MG63 (cell line): Measurements from ENCODE around the gene PPDPF. TPM values are rescaled to one million over a fixed set of nuclear protein-coding genes. Genes with fewer than 3 reads are reported as not detected.
"Not testable (repeated sequence)": the region's sequence is repeated elsewhere in the genome, so short reads cannot be mapped to it uniquely, and the experiment has no call there.

Experiments
- DNase-seq: peaks from one replicate; pipeline ENCODE4 v3.0.0-alpha.2; 2020
- H3K27me3 ChIP-seq: fragments of 250-450 bp; sonication (Bioruptor Pico); 2 replicates; pipeline ENCODE4 v1.5.1; 2020; ENCODE audit warnings: mild to moderate bottlenecking, moderate library complexity
- H3K36me3 ChIP-seq: fragments of 250-450 bp; sonication (Bioruptor Pico); 2 replicates; pipeline ENCODE4 v1.5.1; 2020; ENCODE audit warnings: mild to moderate bottlenecking, moderate library complexity
- H3K4me3 ChIP-seq: fragments of 250-450 bp; sonication (Bioruptor Pico); 2 replicates; pipeline ENCODE4 v1.5.1; 2020; ENCODE audit warnings: mild to moderate bottlenecking, moderate library complexity
- H3K9me3 ChIP-seq: fragments of 250-450 bp; sonication (Bioruptor Pico); 2 replicates; pipeline ENCODE4 v1.5.1; 2020; ENCODE audit warnings: mild to moderate bottlenecking, moderate library complexity
- total RNA-seq: library from RNA; depleted of rRNA; stranded (reverse); fragments of >200 nt; shearing (Covaris generic); gene quantifications from 2 replicates; pipeline ENCODE4 v1.2.3, GENCODE V29; 2014; ENCODE audit warnings: low replicate concordance

PPDPF gene
- total RNA-seq, 1 experiment from 2014 or later, result 21.4 TPM

DNA sequence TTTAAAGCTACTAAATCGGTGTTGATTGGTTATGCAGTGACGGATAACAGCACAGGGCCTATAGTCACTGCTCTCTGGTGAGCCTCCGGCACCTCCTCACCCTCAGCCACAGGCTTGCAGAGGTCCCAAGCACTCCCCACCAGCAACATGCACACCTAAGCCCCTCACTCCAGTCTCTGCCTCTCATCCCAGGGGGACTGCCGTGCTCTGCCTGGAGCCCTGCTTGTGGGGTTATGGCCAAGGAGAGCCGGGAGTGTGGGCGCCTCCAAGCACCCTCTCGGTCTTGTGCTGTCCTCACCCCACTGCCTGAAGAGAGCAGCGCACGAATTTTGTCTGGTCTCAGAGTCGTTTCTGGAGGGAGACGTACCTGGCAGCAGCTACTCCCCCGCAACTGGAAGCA, 14.8 kb upstream of the PPDPF start:
- DNase-seq, result no peak

DNA sequence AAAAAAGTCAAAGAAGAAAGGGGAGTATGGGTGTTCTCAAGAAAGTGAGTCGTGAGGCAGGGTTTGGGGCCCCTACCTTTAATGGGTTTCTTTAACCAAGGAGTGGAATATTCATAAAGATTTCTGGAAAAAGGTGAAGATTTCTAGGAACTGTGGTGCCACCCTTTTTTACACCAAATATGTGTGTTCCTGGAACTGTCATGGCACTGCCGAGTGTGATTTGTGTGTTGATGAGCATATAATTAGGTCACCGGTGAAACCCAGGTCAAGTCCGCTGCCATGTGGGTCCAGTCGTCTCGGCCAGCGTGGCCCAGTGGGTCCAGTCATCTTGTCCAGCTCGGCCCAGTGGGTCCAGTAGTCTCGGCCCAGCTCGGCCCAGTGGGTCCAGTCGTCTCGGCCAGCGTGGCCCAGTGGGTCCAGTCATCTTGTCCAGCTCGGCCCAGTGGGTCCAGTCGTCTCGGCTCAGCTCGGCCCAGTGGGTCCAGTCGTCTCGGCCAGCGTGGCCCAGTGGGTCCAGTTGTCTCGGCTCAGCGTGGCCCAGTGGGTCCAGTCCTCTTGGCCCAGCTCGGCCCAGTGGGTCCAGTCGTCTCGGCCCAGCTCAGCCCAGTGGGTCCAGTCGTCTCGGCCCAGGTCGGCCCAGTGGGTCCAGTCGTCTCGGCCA, 13.4 kb upstream of the PPDPF start:
- Histone ChIP-seq H3K9me3 (peaks cover 4% of the 10 kb centered on the region), H3K4me3 (no peak overlapping the region), H3K27me3 (peaks cover 14% of the 10 kb centered on the region), H3K36me3 (no peaks in the 10 kb centered on the region)
- no peak for DNase-seq

More for the DNA sequence above, 14.8 kb upstream of the PPDPF start:
- peaks cover 4% of the 10 kb centered on the region for H3K27me3 ChIP-seq
- H3K4me3 ChIP-seq, result no peak overlapping the region
- peaks cover 4% of the 10 kb centered on the region for H3K9me3 ChIP-seq
- H3K36me3 ChIP-seq, result no peaks in the 10 kb centered on the region

DNA sequence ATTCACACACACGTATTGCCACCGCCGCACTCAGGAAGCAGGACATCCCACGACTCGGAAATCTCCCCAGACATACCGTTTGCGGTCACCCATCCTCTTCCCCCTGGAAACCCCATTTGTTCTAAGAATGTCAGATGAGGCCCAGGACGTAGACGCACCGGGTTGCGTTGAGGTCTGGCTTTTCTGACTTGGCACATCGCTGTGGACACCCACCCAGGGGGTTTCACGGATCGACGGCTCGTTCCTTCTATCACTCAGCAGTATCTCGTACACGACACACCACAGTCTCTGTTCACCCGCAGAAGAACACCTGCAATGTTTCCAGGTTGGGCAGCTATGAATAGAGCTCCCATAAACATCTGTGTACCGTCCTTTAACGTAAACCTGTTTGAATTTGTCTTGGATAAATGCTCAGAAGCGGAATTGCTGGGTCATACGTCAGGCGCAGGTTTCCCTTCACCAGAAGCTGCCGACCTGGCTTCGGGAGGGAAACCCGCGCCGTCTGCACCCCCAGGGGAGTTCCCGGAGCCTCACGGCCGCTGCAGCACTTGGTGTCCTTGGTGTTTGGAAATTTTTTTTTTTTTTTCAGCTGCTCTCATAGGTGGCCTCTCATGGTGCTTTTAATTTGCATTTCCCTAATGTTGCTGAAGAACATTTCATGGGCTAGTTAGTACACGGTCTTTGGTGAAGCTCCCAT, 12.3 kb upstream of the PPDPF start:
- no peaks in the 10 kb centered on the region for H3K36me3 ChIP-seq
- DNase-seq, result no peak
- no peak overlapping the region for H3K4me3 ChIP-seq
- peaks cover 21% of the 10 kb centered on the region for H3K27me3 ChIP-seq
- H3K9me3 ChIP-seq, result peaks cover 4% of the 10 kb centered on the region

DNA sequence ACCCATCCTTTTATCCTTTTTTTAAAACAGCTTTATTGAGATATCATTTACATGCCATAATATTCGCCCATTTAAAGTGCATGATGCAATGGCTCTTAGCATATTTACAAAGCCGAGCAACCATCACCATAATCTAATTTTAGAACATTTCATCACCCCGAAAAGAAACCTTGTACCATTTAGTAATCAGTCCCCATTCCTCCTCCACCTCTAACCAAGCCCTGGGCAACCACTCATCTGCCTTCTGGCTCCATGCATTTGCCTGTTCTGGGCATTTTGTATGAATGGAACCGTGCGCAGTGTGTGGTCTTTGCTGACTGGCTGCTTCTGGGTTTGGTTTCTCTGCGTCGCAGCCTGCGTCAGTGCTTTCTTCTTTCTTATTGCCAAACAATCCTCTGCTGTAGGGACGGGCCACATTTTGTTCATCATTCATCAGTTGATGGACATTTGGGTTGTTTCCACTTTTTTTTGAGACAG, 11.4 kb upstream of the PPDPF start:
- no peak overlapping the region for H3K4me3 ChIP-seq
- H3K27me3 ChIP-seq, result peaks cover 21% of the 10 kb centered on the region
- DNase-seq, result no peak
- peaks cover 4% of the 10 kb centered on the region for H3K9me3 ChIP-seq
- H3K36me3 ChIP-seq, result no peaks in the 10 kb centered on the region

DNA sequence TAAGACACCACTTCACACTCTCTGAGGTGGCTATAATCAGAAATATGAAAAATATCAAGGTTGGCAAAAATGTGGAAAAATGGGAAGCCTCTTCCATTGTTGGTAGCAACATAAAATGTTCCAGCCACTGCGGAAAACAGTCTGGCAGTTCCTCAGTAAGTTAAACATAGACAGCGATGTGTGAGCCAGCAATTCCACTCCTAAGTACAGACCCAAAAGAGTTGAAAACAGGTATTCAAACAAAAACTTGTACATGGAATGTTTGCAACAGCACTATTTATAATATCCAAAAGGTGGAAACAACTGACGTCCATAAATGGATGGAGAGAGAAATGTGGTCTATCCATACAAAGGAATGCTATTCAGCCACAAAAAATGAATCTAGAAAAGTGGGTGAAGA, 7.4 kb upstream of the PPDPF start:
- Histone ChIP-seq H3K36me3 (no peaks in the 10 kb centered on the region), H3K27me3 (peaks cover 24% of the 10 kb centered on the region), H3K9me3 (no peaks in the 10 kb centered on the region), H3K4me3 (no peak overlapping the region)
- no peak for DNase-seq

DNA sequence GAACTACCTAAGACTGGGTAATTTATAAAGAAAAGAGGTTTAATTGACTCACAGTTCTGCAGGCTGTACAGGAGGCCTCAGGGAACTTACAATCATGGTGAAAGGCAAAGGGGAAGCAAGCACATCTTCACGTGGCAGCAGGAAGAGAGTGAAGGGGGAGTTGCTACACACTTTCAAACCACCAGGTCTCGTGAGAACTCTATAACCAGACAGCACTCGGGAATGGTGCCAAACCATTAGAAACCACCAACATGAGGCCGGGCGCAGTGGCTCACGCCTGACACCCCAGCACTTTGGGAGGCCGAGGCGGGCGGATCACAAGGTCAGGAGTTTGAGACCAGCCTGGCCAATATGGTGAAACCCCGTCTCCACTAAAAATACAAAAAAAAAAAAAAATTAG, 6.0 kb upstream of the PPDPF start:
- DNase-seq, H3K36me3 ChIP-seq, H3K9me3 ChIP-seq, H3K4me3 ChIP-seq: not testable (repeated sequence)
- peaks cover 21% of the 10 kb centered on the region for H3K27me3 ChIP-seq

DNA sequence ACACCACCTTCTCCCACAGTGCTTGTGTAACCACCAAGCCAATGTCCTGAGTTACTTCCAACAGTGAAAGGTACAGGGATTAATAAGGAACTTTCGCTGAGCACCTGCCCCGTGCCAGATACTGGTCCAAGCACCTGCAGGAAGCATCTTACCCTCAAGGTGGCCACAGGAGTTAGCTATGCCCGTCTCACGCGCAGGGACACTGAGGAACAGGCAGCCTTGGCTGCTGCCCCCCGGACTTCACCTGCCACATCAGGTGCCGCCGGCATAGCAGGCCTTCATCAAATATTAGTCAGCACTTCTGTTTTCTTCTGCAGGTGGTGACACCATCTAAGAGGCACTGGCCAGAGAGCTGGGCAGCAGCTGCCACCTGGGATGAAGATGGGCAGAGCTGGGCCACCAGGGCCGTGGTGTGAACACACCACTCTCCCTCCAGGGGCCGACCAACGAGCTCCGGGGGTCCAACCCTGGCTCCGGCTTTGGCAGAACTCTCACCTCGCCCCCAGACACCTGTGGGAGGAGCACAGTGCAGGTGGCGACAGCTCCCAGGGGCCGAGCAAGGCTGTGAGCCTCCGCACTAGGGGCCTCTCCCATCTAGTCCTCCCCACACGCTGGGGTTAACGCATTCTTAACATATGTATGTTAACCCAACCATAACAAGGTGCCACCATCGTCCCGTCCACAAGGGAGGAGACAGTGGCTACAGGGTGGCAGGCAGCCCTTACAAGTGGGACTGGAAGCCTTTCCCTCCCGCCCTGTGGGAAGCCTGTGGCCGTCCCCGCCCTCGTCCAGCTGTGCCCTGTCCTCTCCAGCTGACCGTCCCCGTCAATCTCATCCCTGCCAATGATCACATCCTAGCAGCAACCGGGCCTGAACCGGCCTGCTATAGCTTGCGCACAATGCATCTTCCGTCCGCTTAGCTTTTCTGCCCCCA, 2.9 kb upstream of the PPDPF start:
- peaks cover 14% of the 10 kb centered on the region for H3K36me3 ChIP-seq
- H3K27me3 ChIP-seq, result peaks cover 8% of the 10 kb centered on the region
- DNase-seq, result no peak
- H3K4me3 ChIP-seq, result no peak overlapping the region
- no peaks in the 10 kb centered on the region for H3K9me3 ChIP-seq

DNA sequence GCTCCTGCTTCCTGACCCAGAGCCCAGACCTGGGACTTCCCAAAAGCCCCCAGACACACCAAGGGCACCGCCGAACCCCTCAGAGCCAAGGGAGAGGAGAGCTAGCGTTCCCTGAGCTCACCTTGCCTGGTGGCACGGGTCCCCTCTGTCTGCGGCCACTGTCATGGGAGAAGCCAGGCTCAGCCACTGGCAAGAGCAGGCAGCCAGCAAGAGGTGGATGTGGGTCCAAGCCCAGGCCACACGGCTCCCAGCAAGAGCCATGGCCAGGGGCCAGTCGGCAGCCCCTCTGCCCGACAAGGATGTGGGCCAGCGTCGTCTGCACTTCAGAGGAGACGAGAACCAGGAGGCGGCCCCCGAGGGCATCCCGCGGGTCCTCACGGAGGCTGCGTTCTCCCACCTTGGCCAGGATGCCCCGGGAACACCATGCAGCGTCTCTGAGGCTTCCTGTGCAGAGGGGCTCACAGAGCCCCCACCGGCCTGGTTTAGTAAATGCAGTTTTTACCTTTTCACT, 2.2 kb upstream of the PPDPF start:
- H3K9me3 ChIP-seq, result no peaks in the 10 kb centered on the region
- H3K36me3 ChIP-seq, result peaks cover 19% of the 10 kb centered on the region
- DNase-seq, result no peak
- H3K4me3 ChIP-seq, result no peak overlapping the region
- H3K27me3 ChIP-seq, result peaks cover 3% of the 10 kb centered on the region

DNA sequence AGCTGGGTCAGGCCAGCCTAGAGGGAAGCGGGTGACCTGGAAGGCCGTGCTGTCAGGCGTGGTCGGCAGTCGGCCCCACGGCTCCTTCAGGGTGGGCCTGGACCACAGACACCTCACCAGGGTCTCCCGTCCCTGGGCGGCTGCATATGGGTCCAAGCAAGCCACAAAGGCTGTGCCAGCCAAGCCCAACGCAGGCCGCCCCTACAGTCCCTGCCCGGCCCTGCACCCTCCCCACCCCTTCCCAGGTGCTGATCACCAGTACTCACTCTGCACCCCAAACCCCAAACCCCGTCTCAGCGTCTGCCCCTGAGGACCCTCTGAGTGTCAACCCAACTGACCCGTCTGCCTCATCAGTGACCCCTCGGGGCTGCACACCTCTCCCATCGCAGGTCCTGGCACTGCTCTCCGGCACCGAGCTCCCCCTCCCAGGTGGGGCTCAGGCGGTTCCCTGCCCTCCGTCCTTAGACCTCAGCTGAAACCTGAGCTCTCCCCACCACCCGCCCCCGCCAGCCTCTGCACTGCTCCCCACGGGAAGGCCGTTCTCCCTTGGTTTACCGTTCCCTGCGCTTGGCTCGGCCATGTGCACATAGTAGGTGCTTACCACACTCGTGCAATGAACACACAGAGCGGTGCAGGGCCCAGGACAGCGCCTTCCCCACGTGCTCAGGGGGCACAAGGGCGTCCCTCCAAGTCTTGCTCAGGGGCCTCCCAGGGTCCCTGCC, 1.5 kb upstream of the PPDPF start:
- Histone ChIP-seq H3K27me3 (peaks cover 3% of the 10 kb centered on the region), H3K9me3 (no peaks in the 10 kb centered on the region), H3K36me3 (peaks cover 25% of the 10 kb centered on the region), H3K4me3 (no peak overlapping the region; the same call in 1 of the 2 replicates)
- no peak for DNase-seq

DNA sequence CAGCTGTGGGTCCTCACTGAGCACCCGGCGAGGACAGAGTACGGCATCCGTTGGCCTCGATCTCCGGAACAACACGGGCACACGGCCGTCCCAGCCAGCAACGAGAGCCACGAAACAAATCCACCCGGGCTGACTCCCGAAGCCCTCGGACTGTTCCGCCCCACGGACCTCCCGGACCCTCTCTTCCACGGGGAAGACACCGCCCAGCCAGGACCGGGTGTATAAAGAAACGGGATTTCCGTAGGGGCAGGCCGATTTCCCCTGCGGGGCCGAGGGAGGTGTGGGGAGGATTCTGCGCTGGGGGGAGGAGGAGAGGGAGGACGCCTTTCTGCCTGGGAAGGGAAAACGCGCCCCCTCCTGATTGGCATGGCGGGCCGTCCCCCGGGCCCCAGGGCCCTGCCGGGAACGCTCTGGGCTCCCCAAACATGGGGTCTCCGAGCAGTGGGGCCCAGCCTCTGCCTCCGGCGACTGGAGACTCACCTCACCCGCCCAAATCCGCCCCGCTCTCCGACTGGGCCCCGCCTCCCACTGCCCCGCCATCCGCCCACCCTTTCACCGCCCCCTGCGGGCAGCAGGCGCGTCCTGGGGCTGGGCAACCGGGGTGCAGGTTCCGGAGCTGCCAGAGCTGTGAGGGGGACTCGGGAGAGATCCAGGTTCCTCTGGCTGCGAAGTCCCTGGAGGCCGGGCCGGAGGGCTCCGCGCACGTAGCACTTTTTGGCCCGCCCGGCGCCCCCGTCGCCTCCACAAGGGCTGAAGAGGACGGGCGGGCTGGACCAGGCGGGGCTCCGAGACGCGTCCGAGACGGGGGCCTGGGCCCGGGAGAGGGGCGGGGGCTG, 679 bp upstream of the PPDPF start:
- H3K4me3 ChIP-seq, result peak overlapping the region; percentile 95
- peaks cover 3% of the 10 kb centered on the region for H3K27me3 ChIP-seq
- peak; percentile 73 for DNase-seq
- H3K9me3 ChIP-seq, result no peaks in the 10 kb centered on the region
- peaks cover 25% of the 10 kb centered on the region for H3K36me3 ChIP-seq

DNA sequence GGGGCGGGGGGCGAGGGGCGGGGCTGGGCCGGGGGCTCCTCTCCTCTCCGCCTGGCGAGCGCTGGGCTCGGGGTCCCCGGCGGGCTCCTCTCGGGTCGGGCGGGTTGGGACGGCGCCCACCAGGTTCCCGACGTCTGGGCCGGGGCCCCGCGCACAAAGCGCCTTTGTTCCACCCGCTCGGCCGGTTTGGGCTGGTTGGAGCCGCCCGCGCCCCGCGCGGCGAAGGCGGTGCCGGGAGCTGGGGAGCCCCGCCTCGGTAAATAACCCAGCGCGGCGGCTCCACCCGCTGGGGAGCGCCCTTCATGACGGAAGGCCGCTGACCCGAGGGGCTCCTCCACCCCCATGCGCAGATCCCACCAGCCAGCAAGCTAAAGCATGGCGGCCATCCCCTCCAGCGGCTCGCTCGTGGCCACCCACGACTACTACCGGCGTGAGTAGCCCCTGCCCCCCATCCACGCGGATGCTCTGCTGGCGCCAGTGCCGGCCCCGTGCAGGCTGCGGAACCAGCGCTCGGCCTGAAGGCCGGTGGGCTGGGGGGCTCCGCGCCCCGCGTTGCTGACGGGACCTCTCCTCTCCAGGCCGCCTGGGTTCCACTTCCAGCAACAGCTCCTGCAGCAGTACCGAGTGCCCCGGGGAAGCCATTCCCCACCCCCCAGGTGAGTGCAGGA, 503 bp downstream of the PPDPF start:
- DNase-seq, result peak; percentile 71
- H3K9me3 ChIP-seq, result no peaks in the 10 kb centered on the region
- peak overlapping the region; percentile 95 for H3K4me3 ChIP-seq
- peaks cover 3% of the 10 kb centered on the region for H3K27me3 ChIP-seq
- peaks cover 25% of the 10 kb centered on the region for H3K36me3 ChIP-seq

DNA sequence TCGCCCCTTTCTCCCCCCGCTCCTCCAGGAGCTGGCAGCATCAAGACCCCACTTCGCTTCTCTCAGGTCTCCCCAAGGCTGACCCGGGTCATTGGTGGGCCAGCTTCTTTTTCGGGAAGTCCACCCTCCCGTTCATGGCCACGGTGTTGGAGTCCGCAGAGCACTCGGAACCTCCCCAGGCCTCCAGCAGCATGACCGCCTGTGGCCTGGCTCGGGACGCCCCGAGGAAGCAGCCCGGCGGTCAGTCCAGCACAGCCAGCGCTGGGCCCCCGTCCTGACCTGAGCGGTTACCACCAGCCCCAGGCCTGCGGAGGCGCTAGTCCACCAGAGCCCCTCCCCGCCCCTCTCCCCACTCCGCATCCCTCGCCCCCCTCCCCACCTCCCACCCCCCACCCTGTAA, 1.0 kb downstream of the PPDPF start:
- DNase-seq, result no peak

DNA sequence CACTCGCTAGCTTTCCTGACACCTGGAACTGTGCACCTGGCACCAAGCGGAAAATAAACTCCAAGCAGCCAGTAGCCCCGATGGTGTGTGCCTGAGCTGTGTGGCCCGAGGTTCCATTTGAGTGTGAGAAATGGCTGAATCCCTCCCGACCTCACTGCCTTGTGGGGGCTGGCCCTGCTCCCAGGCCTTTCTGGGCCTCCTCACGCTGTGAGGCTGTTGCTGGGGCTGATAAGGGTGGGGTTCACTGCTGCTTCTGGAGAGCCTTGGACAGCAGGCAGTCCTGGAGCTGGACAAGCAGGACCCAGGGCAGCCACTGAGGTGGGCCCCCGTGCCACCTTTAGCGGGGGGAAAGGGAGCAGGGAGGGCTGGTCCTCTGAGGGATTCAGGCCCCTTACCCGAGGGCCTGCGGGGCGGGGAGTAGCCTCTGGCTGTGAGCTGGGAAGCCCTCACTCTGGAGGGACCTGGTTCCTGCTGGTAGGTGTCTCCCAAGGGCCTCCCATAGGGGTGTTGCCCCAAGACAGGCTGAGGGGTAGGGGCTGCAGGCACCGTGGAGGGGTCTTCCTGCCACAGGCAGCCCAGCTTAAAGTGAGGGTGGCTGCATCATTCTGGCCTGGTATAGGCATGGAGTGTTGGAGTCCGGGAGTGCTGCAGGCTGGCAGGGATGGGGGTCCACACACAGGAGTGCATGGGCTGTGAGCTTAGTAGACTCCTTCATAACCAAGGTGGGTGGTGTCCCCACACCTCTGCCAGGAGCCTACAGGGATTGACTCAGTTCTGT, 1.7 kb downstream of the PPDPF start:
- H3K9me3 ChIP-seq, result no peaks in the 10 kb centered on the region
- peaks cover 25% of the 10 kb centered on the region for H3K36me3 ChIP-seq
- DNase-seq, result no peak
- H3K4me3 ChIP-seq, result no peak overlapping the region
- H3K27me3 ChIP-seq, result no peaks in the 10 kb centered on the region; the same call in 1 of the 2 replicates

More for the DNA sequence above, 1.0 kb downstream of the PPDPF start:
- peaks cover 25% of the 10 kb centered on the region for H3K36me3 ChIP-seq
- H3K27me3 ChIP-seq, result peaks cover 3% of the 10 kb centered on the region
- no peaks in the 10 kb centered on the region for H3K9me3 ChIP-seq
- peak overlapping the region; percentile 95 for H3K4me3 ChIP-seq

DNA sequence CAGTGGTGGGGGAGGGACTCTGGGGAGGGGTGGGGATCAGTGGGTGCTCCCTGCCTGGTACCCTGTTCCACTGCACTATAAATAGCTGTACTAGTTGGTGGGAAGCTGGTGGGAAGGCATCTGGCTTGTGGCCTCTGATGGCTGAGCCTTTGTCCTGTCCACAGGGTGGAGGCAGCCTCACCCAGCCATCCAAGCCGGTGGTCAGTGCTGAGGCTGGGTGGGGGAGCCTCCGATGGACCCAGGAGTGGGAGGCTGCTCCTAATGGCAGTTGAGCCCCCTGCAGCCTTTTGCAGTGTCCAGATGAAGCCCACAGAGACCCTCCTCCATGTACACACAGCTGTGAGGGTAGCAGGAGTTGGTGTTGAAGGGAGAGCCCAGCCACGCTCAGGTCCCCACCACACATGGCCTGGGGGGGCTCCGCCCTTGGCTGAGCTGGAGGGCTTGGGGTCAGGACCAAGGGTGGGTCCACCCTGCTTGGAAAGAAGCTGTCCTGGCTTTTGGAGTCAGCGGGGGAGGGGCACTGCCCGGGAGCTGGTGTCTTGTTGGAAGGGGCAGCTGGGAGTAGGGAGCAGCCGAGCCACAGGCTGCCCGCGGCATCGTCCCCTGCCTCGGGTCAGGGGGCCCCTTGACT, 2.5 kb downstream of the PPDPF start:
- H3K27me3 ChIP-seq, result no peaks in the 10 kb centered on the region; the same call in 1 of the 2 replicates
- no peak overlapping the region for H3K4me3 ChIP-seq
- H3K9me3 ChIP-seq, result no peaks in the 10 kb centered on the region
- peaks cover 25% of the 10 kb centered on the region for H3K36me3 ChIP-seq
- no peak for DNase-seq
